ENCODE results near the gene GINM1.

GINM1 gene

GRCh38 chr6:149565527-149566409 lies at the start of gene GINM1:
Gene GINM1, plus strand, starts transcription at chr6:149566375. Its CDS starts 40 bp downstream, at chr6:149566415.
- peak; percentile 92 for DNase-seq (ENCODE audit: low read depth)

DNA sequence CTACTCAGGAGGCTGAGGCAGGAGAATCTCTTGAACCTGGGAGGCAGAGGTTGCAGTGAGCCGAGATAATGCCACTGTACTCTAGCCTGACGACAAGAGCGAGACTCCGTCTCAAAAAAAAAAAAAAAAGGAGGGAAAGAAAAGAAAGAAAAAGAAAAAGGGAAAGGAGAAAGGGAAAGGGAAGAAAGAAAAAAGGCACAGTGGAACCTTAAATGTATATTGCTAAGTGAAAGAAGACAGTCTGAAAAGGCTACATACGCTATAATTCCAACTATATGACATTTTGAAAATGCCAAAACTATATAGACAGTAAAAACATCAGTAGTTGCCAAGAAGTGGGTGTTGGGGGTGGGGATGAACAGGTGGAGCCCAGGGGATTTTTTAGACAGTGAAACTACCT lies 36.5 kb upstream of the GINM1 start:
- DNase-seq (ENCODE audit: low read depth) = no peak

- no peak for DNase-seq (ENCODE audit: low read depth)
These were observed 31.4 kb upstream of the GINM1 start for GRCh38 chr6:149534742-149535141.

DNA sequence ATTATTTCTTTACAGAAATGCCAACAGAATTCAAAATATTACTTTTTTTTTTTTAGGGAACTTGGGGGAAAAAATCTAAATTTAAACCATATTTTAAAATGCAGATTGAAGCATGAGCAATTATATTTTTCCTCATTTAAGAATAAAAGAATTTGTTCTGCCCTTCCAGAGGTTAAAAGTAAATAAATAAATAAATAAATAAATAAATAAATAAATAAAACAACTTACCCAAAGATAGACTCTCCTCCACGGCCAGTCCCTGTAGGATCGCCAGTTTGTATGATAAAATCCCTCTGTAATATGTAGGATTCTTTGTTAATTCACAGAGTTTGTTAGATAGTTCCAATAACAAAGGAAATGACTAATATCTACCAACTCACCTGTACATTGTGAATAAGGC lies 25.0 kb upstream of the GINM1 start:
- no peak for DNase-seq (ENCODE audit: low read depth)

DNA sequence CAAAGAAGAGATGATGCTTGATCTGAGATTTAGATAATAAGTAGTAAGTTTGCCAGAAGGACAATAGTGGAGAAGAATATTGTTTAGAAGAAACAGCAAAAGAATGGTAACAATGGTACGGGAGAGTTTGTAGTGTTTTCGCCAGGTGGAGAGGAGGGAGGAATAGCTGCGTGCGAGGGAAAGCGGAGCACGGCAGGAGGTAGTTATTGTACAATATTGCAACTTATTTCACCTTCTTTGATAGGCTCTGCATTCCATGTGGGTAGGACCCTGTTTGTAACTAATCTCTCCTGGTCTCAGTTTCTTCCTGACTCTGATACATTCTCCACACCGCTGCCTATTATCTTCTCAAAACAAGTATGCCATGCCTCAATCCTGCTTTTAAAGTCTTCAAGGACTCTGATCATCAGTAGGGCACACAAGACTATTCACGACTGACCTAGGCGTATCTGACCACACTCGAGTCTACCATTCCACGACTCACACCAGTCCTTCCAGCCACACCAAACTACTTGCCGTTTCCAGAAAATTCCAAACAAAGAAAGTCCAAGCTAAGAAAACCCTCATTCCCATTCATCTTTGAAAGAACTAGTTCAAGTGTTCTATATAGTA lies 21.4 kb upstream of the GINM1 start:
- DNase-seq (ENCODE audit: low read depth) = no peak

- DNase-seq (ENCODE audit: low read depth) = peak; percentile 22
These were observed 20.9 kb upstream of the GINM1 start for GRCh38 chr6:149545258-149545753.

- DNase-seq (ENCODE audit: low read depth) = peak; percentile 95
These were observed 20.3 kb upstream of the GINM1 start, which contains the start of gene PPIL4 for GRCh38 chr6:149545754-149546471. Gene PPIL4, minus strand, starts transcription at chr6:149546043. Its CDS starts 38 bp downstream, at chr6:149546005.

GRCh38 chr6:149551920-149552319 lies 14.3 kb upstream of the GINM1 start:
- DNase-seq (ENCODE audit: low read depth) = no peak

DNA sequence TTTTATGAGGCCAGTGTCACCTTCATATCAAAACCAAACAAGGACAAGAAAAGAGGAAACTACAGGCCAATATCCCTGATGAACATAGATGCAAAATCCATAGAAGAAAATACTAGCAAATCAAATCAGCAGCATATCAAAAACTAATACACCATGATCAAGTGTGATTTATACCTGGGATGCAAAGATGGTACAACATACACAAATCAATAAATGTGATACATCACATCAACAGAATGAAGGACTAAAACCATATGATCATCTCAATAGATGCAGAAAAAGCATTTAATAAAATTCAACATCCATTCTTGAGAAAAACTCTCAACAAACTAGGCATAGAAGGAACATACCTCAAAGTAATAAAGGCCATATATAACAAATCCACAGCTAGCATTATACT lies 8.1 kb upstream of the GINM1 start:
- no peak for DNase-seq (ENCODE audit: low read depth)

GRCh38 chr6:149559389-149559788 lies 6.8 kb upstream of the GINM1 start:
- no peak for DNase-seq (ENCODE audit: low read depth)

DNA sequence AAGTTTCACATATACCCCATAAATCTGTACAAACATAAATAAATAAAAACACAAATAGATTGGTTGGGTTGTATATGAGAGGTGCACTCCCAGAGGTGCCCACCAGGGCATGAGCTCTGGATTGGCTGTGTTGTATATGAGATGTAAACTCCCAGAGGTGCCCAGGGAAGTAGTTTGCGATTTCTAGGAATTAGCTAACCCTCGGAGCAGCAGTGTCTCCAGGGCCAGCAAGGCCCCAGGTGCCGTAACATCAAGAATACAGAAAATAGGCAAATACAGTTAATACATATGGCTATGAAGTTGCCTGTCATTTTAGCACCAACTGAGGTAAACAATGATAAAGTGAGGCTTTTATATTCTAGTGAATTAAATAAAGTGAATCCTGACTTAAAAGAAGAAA lies 5.4 kb upstream of the GINM1 start:
- DNase-seq (ENCODE audit: low read depth) = no peak

DNA sequence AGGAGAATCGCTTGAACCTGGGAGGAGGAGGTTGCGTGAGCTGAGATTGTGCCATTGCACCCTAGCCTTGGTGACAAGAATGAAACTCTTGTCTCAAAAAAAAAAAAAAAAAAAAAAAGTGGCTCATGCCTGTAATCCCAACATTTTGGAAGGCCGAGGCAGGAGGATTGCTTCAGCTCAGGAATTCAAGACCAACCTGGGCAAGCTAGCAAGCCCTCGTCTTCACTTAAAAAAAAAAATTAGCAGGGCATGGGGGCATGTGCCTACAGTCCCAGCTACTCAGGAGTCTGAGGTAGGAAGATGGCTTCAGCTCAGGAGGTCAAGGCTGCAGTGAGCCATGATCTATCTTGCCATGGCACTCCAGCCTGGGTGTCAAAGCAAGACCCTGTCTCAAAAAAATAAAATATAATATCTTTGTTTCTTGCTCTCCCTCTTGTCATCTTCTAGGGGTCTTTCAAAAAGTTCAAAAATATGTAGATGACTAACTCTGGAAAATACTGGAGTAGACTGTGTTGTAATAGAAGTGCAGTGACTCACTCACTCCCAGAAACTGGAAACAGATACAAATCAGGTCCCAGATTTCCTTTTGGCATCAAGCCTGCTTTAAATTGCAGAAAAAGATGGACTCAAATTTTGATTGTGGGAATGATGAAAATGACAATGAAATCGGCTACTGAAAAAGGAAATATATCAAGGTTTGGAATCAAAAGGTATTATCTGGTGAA lies 2.8 kb upstream of the GINM1 start:
- DNase-seq (ENCODE audit: low read depth) = no peak

- DNase-seq (ENCODE audit: low read depth) = no peak
These were observed 2.2 kb upstream of the GINM1 start for GRCh38 chr6:149563928-149564325.

- DNase-seq (ENCODE audit: low read depth) = peak; percentile 15
These were observed 427 bp downstream of the GINM1 start for GRCh38 chr6:149566410-149567193.

DNA sequence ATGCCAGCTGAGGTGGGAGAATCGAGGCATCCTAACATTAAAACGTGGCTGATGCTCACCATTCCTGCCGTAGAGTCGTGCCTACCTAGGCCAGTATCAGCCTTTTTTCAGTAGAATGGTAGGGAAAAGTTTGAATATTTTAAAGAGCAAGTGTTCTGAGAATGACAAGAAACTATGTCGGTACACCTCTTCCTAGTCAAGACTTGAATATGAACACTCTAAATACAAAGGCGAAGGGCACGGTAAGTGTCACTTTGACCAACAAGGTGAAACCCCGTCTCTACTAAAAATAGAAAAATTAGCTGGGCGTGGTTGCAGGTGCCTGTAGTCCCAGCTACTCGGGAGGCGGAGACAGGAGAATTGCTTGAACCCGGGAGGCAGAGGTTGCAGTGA lies 1.0 kb downstream of the GINM1 start:
- DNase-seq (ENCODE audit: low read depth) = no peak

DNA sequence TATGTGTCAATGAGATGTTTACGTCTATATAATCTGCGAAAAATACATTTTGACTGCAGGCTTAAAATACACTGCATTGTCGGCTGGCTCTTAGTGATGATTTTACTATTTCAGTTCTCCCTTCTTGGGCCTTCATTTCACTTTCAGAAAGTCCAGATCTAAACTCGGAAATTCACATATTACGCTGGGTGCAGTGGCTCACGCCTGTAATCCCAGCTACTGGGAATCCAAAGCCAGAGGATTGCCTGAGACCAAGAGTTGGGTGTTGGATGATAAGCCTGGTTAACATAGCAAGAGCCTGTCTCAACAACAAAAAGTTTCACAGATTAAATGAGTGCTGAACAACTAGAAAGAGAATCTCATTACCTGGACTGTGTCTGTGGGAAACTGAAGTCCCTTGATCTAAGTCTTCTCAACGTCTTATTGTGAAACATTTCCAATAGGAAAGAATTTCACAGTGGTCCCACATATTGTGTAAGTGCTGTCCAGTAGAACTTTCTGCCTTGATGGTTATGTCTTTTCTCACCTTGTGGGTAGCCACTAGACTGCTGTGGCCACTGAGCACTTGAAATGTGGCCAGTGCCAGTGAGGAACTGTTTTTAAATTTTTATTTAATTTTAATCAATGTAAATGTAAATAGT lies 1.9 kb downstream of the GINM1 start:
- DNase-seq (ENCODE audit: low read depth) = no peak

GRCh38 chr6:149580880-149581279 lies 14.7 kb downstream of the GINM1 start:
- DNase-seq (ENCODE audit: low read depth) = no peak

DNA sequence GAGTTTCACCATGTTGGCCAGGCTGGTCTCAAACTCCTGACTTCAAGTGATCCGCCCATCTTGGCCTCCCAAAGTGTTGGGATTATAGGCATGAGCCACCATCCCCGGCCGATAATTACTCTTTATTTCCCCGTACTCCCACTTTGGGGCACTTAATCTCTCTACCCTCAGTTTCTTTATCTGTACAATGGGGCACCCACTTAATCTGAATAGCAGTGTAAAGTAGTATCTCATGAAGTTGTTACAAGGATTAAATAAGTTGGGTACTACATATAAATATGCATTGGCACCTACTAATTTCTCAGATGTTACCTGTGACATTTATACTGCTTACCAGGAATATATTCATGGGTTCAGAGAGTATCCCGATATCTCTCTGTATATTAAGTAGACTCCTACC lies 15.2 kb downstream of the GINM1 start:
- DNase-seq (ENCODE audit: low read depth) = no peak

DNA sequence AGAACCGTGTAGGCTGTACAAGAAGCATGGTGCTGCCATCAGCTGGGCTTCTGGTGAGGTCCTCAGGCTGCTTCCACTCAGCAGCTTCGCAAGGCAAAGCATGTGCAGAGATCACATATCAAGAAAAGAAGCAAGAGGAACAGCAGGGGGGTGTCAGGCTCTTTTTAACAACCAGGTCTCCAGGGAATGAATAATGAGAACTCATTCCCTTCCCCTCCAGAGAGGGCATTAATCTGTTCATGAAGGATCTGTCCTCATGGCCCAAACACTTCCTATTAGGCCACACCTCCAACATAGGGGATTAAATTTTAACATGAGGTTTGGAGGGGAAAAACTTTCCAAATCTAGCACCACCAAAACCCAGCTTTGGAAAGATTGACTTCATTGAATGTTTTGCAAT lies 20.0 kb downstream of the GINM1 start:
- no peak for DNase-seq (ENCODE audit: low read depth)

DNA sequence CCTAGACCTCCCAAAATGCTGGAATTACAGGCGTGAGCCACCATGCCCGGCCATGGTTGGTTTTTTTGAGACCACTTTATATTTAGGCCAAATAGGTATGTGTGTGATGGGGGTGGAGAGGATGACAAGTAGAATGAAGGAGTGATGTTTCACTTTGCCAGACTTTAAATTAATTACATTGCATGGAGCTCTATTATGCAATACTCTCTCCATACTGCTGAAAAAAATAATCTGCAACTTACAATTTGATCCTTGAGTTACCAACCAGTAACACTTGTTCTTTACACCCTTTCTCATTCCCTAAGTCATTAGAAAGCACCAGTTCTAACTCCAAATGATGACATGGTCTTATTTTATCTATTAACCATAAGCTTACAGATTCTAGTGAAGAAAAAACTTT lies 26.8 kb downstream of the GINM1 start:
- no peak for DNase-seq (ENCODE audit: low read depth)

- DNase-seq (ENCODE audit: low read depth) = no peak
These were observed 27.2 kb downstream of the GINM1 start for GRCh38 chr6:149593408-149593807.
